ENCODE results near the gene PIP5K1B. TPM values are rescaled to one million over a fixed set of nuclear protein-coding genes. Genes with fewer than 3 reads are reported as not detected.
A peak's percentile ranks its signal among the peaks of the same experiment; 100 is the strongest.

The PIP5K1B gene
- polyA plus RNA-seq, 1 donor (not counting 4 experiments of a cell fraction or from before 2014, with no cell fraction given) = not detected

GRCh38 chr9:68672215-68672614, 32.8 kb upstream of the PIP5K1B start:
- Histone ChIP-seq H3K4me1 (ENCODE audit: control insufficient read depth, extremely low read depth, insufficient read depth, low read length) (no peaks in the 10 kb centered on the region), H3K9me1 (ENCODE audit: control insufficient read depth, extremely low read depth, insufficient read depth, low read length) (no peaks in the 10 kb centered on the region), H3K4me3 (ENCODE audit: control insufficient read depth in 2 of 3, extremely low read depth in 1 of 3, insufficient read depth in 2 of 3, low read depth in 1 of 3, low read length in 3 of 3) (no peak overlapping the region), H3K36me3 (ENCODE audit: control insufficient read depth in 2 of 2, extremely low read depth in 1 of 2, insufficient read depth in 2 of 2, low read length in 2 of 2) (no peaks in the 10 kb centered on the region), H2AFZ (ENCODE audit: control insufficient read depth, low read length) (no peak overlapping the region), H3K27me3 (ENCODE audit: control insufficient read depth, extremely low read depth, insufficient read depth, low read length) (no peaks in the 10 kb centered on the region), H3K27ac (ENCODE audit: control insufficient read depth, insufficient read depth, low read length) (no peak overlapping the region), H3K9me3 (ENCODE audit: control insufficient read depth, low read depth, low read length) (no peaks in the 10 kb centered on the region), H3K4me2 (ENCODE audit: control insufficient read depth, extremely low read depth, insufficient read depth, low read depth, low read length) (no peak overlapping the region), H4K20me1 (ENCODE audit: control insufficient read depth, extremely low read depth, insufficient read depth, low read length) (no peaks in the 10 kb centered on the region), H3K79me2 (ENCODE audit: control insufficient read depth, insufficient read depth, low read length) (no peaks in the 10 kb centered on the region), H3K9ac (ENCODE audit: control insufficient read depth, extremely low read depth, insufficient read depth, low read length) (no peak overlapping the region)
- FAIRE-seq (no peak), DNase-seq (ENCODE audit: low read depth, low spot score) (no peak)
- TF ChIP-seq CTCF (optimal IDR thresholded peaks at IDR 0.05 in 1 of 3, IDR thresholded peaks at IDR 0.05 in 1 of 3, conservative IDR thresholded peaks at IDR 0.05 in 1 of 3; ENCODE audit: extremely low read depth in 1 of 3, insufficient read depth in 2 of 3, low read length in 3 of 3) = no peak
- TF ChIP-seq EZH2 (IDR thresholded peaks at IDR 0.05; ENCODE audit: low read length) = no peak
- dilution Hi-C loops (cut with MboI; ENCODE audit: extremely low pct_ligation_motif_present, low sequenced_read_pairs) = no loop called here

- no peaks in the 10 kb centered on the region for H3K9me1 ChIP-seq (ENCODE audit: control insufficient read depth, extremely low read depth, insufficient read depth, low read length)
- no peak overlapping the region for H3K27ac ChIP-seq (ENCODE audit: control insufficient read depth, insufficient read depth, low read length)
- no peak overlapping the region for H3K4me2 ChIP-seq (ENCODE audit: control insufficient read depth, extremely low read depth, insufficient read depth, low read depth, low read length)
- FAIRE-seq (no peak), DNase-seq (ENCODE audit: low read depth, low spot score) (no peak)
- H3K36me3 ChIP-seq (ENCODE audit: control insufficient read depth in 2 of 2, extremely low read depth in 1 of 2, insufficient read depth in 2 of 2, low read length in 2 of 2) = no peaks in the 10 kb centered on the region
- no peak overlapping the region for H3K9ac ChIP-seq (ENCODE audit: control insufficient read depth, extremely low read depth, insufficient read depth, low read length)
- no peaks in the 10 kb centered on the region for H3K79me2 ChIP-seq (ENCODE audit: control insufficient read depth, insufficient read depth, low read length)
- no peak for TF ChIP-seq EZH2 (IDR thresholded peaks at IDR 0.05; ENCODE audit: low read length)
- no peaks in the 10 kb centered on the region for H3K9me3 ChIP-seq (ENCODE audit: control insufficient read depth, low read depth, low read length)
- H4K20me1 ChIP-seq (ENCODE audit: control insufficient read depth, extremely low read depth, insufficient read depth, low read length) = no peaks in the 10 kb centered on the region
- no peak overlapping the region for H2AFZ ChIP-seq (ENCODE audit: control insufficient read depth, low read length)
- H3K4me3 ChIP-seq (ENCODE audit: control insufficient read depth in 2 of 3, extremely low read depth in 1 of 3, insufficient read depth in 2 of 3, low read depth in 1 of 3, low read length in 3 of 3) = no peak overlapping the region
- H3K4me1 ChIP-seq (ENCODE audit: control insufficient read depth, extremely low read depth, insufficient read depth, low read length) = no peaks in the 10 kb centered on the region
- no peaks in the 10 kb centered on the region for H3K27me3 ChIP-seq (ENCODE audit: control insufficient read depth, extremely low read depth, insufficient read depth, low read length)
- dilution Hi-C loops (cut with MboI; ENCODE audit: extremely low pct_ligation_motif_present, low sequenced_read_pairs) = no loop called here
These were observed 32.4 kb upstream of the PIP5K1B start for GRCh38 chr9:68672625-68673024.

GRCh38 chr9:68678430-68678829, 26.6 kb upstream of the PIP5K1B start:
- no peaks in the 10 kb centered on the region for H3K79me2 ChIP-seq (ENCODE audit: control insufficient read depth, insufficient read depth, low read length)
- H3K4me3 ChIP-seq (ENCODE audit: control insufficient read depth in 2 of 3, extremely low read depth in 1 of 3, insufficient read depth in 2 of 3, low read depth in 1 of 3, low read length in 3 of 3) = no peak overlapping the region
- no peaks in the 10 kb centered on the region for H3K9me3 ChIP-seq (ENCODE audit: control insufficient read depth, low read depth, low read length)
- no peak for DNase-seq (ENCODE audit: low read depth, low spot score)
- H2AFZ ChIP-seq (ENCODE audit: control insufficient read depth, low read length) = no peak overlapping the region
- no peak overlapping the region for H3K27ac ChIP-seq (ENCODE audit: control insufficient read depth, insufficient read depth, low read length)
- dilution Hi-C loops (cut with MboI; ENCODE audit: extremely low pct_ligation_motif_present, low sequenced_read_pairs) = no loop called here
- H3K9me1 ChIP-seq (ENCODE audit: control insufficient read depth, extremely low read depth, insufficient read depth, low read length) = no peaks in the 10 kb centered on the region
- FAIRE-seq = no peak
- TF ChIP-seq CTCF (optimal IDR thresholded peaks at IDR 0.05 in 1 of 3, IDR thresholded peaks at IDR 0.05 in 1 of 3, conservative IDR thresholded peaks at IDR 0.05 in 1 of 3; ENCODE audit: extremely low read depth in 1 of 3, insufficient read depth in 2 of 3, low read length in 3 of 3) (peak in 2 of 3 experiments; percentile 14 to 30), EZH2 (IDR thresholded peaks at IDR 0.05; ENCODE audit: low read length) (no peak)
- H3K27me3 ChIP-seq (ENCODE audit: control insufficient read depth, extremely low read depth, insufficient read depth, low read length) = no peaks in the 10 kb centered on the region
- no peaks in the 10 kb centered on the region for H3K36me3 ChIP-seq (ENCODE audit: control insufficient read depth in 2 of 2, extremely low read depth in 1 of 2, insufficient read depth in 2 of 2, low read length in 2 of 2)
- H4K20me1 ChIP-seq (ENCODE audit: control insufficient read depth, extremely low read depth, insufficient read depth, low read length) = no peaks in the 10 kb centered on the region
- H3K4me1 ChIP-seq (ENCODE audit: control insufficient read depth, extremely low read depth, insufficient read depth, low read length) = no peaks in the 10 kb centered on the region
- H3K9ac ChIP-seq (ENCODE audit: control insufficient read depth, extremely low read depth, insufficient read depth, low read length) = no peak overlapping the region
- no peak overlapping the region for H3K4me2 ChIP-seq (ENCODE audit: control insufficient read depth, extremely low read depth, insufficient read depth, low read depth, low read length)
